HG02840 (cell line): Measurements from ENCODE around the gene CDC42EP4.
A peak's percentile ranks its signal among the peaks of the same experiment; 100 is the strongest.
"Not testable (repeated sequence)": the region's sequence is repeated elsewhere in the genome, so short reads cannot be mapped to it uniquely, and the experiment has no call there.

ENCODE experiments used
- ATAC-seq: cut with Tn5 transposase; IDR thresholded peaks from one replicate; pipeline ENCODE4 v1.9.1; 2021; ENCODE audit warnings: mild to moderate bottlenecking, moderate library complexity, moderate number of reproducible peaks; ENCODE audit not compliant: unreplicated experiment, low FRiP score

CDC42EP4 gene

DNA sequence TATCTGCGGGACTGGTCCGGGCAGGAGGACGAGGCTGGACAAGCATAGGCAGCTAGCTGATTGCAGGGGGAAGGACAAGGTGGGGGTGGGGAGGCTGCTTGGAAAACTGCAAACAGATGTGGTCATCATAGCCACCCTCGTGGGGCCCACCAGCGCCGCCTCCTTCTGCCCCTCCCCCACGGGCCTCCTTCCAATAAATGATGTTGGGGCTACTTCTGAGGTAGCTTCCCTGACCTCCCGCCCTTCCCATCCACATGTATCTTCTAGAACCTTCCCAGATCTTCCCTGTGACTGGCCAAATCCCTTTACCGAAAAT lies 12.3 kb upstream of the CDC42EP4 start:
- ATAC-seq = no peak

GRCh38 chr17:73323409-73324159 lies 11.8 kb upstream of the CDC42EP4 start:
- no peak for ATAC-seq

GRCh38 chr17:73320601-73321264 lies 8.9 kb upstream of the CDC42EP4 start:
- no peak for ATAC-seq

- no peak for ATAC-seq
Measured at GRCh38 chr17:73319766-73320165, 8.0 kb upstream of the CDC42EP4 start.

DNA sequence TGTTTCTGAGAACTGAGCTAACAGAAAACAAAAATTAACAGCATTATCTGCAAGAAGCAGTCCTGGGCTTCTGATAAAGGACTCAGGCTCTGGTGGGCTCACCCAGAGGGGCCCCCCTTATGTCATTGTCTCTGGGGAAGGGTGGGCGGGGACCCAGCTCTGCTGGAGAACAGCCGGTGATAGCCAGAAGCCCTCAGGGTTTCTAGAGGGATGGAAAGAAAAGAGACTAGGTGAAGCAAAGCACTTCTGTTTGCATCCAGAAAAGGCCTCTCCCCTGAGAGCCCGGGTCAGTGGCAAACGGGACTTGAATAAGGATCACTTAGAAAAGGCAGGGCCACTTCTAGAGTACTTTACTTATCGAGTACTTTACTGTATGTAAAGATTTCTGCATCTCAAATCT lies 7.0 kb upstream of the CDC42EP4 start:
- no peak for ATAC-seq

DNA sequence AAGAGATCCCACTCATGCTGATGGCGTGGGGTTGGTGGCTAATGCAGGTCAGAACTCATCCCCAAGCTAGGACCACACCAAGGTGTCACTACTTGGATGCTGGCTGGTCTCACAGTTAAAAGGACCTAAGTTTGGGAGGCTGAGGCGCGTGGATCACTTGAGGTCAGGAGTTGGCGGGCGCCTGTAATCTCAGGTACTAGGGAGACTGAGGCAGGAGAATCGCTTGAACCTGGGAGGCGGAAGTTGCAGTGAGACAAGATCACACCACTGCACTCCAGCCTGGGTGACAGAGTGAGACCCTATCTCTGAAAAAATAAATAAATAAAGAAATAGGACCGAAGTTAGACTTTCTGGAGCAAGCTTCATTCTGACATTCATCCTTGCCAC lies 6.6 kb upstream of the CDC42EP4 start:
- ATAC-seq = no peak

DNA sequence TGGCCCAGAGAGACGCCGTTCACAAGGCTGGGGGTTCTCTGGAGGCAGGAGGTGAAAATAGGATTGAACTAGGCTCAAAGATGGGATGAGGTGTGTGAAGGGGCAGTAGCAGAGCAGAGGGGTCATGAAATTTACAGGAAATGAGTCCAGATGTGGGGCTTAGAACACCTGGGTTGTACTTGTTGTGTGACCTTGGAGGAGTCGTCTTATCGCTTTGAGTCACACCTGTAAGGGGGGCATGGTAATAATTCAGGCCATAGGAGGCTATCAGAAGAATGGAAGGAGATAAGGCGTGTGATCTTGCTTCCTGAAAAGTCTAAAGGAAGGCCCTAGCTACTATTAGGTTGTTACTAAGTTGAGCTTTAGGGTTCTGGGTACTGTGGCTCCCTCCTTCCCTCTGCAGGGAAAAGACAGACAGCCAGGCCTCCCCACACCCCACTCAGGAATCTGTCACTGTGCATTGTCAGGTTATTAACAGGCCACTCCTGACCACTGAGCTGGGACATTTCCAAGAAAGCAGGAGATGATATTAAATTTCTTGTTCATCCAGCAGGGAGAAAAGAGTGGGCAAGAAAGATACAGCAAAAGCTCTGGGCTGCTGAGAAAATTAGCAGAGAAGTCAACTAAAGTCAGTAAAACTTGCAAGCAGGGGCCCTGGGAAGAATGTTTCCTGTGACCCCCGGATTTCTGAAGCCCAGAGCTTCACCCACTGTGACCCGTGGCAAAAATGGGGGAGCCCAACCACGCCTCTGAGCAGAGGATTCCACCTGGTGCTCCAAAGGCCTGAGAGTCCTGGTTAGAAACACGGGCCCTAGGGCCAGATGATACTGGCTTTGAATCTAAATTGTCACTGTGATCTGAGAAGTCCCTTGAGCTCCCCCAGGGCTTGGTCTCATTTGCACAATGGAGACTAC lies 6.0 kb upstream of the CDC42EP4 start:
- no peak for ATAC-seq

DNA sequence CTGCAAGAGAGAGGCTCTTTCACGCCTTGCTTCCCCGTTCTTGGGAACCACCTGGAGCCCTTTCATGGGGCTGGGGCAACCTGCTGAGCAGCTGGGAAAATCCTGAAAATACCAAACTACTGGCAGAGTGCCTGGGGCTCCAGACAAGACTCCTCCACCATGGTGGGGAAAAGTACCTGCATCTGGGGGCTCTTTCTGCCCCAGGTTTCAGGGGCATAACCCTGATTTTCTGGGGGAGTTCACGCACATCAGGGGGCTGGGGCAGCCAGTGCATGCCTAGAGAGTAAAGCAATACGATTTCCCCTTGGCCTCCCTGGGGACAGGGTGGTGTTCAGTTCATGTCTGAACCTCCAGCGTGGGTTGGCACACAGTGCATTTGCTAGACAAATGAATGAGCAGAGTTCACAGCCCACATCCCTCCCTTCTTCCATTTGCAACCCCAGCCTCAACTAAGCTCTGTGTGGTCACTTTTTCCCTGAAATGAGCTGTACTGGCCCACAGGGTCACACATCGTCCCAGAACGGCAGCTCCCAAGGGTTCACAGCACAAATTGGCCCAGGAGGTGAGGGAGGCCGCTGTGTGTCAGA lies 5.2 kb upstream of the CDC42EP4 start:
- ATAC-seq = no peak

DNA sequence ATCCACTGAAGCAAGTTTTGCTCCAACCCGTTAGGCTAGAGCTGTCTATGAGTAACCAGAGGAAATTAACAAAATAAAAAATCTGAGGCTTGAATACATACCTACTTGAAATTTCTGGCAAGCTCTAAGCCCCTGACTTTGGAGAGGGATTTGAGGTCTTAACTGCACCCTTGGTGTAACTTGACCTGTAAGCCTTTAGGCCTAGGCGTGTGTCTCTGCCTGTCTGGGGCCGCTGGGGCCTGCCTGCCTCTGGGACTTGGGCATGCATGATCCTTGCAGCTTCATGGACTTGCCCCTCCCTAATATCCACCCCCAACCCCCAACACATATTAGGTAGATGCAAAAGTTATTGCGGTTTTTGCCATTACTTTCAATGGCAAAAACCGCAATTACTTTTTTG lies 3.7 kb upstream of the CDC42EP4 start:
- no peak for ATAC-seq

DNA sequence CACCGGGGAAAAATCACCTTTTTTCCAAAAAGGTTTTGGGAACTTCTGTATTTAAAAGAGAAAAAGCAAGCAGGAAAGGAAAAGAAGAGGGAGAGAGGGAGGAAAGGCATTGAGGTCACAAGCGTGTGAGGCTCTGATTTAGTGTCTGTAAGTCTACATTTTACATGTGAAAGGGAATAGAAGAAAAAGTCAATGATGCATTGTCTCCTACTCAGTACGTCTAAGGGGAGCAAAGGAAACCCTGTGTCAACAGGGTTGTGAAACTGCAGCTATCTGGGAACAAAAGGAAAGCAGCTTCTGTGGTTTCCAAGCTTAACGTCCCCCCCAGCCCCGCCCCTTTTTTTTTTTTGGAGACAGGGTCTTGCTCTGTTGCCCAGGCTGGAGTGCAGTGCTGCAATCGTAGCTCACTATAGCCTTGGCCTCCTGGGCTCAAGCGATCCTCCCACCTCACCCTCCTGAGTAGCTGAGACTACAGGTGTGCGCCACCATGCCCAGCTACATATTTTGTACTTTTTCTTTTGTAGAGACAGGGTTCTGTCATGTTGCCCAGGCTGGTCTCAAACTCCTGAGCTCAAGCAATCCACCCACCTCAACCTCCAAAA lies 1.8 kb upstream of the CDC42EP4 start:
- ATAC-seq = no peak

- ATAC-seq = not testable (repeated sequence)
Measured at GRCh38 chr17:73312887-73313286, 1.1 kb upstream of the CDC42EP4 start.

- ATAC-seq = peak; percentile 18
Measured at GRCh38 chr17:73311428-73311780, 397 bp downstream of the CDC42EP4 start.

DNA sequence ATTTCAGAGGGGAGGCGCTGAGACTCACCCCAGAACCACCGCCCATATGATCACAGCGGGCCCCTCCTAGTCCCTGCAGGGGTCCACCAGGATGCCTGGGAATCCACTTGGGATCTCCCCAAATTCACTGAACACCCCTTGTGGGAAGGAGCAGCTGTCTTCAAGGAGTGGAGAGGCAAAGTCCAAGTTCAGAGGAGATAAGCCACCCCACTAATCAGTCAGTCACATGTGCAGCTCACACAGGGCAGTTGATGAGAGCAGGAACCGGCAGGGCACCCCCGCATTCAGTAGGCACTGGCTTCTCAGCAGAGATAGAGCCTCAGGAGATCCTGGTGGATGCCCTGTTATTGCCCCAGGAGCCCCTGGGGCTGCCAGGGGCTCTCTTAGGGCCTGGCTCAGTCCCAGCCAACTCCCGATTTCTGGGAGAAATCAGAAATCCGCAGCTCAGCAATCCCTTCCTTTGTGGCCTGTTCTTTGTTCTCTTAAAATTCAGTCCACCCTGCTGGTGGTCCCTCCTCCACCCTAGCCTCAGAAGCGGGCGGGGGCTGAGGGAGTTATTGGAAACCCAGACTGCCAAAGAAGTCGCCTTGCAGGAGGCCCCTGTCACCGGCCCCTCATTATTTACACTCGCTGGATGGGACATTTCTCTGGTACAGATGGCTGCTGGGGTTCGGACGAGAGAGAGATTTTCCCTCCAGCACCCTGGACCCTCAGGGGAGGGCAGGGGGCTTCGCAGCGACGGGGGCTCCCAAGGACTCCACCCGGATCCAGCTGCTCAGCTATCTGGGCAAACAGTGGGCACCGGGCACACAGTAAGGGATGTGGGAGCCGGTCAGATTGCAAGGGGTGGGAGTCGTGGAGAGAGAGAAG lies 1.8 kb downstream of the CDC42EP4 start:
- no peak for ATAC-seq

- ATAC-seq = not testable (repeated sequence)
Measured at GRCh38 chr17:73308959-73309358, 2.8 kb downstream of the CDC42EP4 start.

DNA sequence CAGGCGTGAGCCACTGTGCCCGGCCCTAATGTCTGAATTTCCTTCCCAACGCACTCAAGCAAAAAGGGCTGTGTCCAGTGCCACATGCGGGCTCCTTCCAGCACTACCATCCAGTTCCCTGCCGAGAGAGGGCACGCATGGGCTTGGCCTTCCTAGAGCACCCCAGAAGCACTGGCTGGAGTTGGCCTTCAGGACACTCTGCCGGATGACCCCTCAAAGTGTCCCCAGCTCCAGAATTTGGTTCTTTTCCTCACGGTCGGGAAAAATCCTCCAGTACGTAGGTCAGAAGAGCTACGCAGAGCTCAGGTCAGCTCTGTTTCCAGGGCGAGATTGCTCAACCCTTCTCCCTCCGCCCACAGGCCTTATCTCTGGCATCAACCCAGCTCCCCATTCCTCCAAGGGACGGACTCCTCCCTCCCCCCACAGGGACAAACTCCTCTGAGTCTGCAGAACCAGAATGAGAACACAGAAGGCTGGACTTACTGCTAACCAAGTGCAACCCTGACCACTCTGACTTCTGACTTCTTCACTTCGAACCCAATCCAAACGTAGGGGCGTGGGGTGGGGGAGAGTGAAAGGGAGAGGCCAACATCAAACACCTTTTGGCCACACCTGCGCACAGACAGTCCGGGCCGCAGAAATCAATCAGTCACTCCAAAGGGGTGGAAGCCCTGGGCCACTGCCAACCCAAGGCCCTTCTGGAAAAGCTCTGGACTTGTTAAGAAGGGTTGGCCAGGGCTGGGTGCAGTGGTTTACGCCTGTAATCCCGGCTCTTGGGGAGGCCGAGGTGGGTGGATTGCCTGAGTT lies 3.6 kb downstream of the CDC42EP4 start:
- no peak for ATAC-seq

DNA sequence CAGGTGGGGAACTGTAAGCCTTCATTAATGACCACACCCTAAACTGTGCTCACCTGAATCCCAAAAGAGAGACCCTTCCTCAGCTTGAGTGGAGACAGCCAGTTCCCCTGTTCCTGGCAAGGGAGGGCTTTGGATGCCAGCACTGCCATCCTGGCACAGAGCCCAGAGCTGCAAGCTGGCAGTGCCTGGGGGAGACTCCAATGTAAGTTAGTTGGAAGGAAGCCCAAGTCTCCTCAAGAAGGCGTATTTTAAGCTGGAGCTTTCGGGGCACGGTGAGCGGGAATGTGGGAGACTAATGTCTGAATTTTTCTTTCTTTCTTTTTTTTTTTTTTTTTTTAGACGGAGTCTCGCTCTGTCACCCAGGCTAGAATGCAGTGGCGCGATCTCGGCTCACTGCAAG lies 4.7 kb downstream of the CDC42EP4 start:
- no peak for ATAC-seq

DNA sequence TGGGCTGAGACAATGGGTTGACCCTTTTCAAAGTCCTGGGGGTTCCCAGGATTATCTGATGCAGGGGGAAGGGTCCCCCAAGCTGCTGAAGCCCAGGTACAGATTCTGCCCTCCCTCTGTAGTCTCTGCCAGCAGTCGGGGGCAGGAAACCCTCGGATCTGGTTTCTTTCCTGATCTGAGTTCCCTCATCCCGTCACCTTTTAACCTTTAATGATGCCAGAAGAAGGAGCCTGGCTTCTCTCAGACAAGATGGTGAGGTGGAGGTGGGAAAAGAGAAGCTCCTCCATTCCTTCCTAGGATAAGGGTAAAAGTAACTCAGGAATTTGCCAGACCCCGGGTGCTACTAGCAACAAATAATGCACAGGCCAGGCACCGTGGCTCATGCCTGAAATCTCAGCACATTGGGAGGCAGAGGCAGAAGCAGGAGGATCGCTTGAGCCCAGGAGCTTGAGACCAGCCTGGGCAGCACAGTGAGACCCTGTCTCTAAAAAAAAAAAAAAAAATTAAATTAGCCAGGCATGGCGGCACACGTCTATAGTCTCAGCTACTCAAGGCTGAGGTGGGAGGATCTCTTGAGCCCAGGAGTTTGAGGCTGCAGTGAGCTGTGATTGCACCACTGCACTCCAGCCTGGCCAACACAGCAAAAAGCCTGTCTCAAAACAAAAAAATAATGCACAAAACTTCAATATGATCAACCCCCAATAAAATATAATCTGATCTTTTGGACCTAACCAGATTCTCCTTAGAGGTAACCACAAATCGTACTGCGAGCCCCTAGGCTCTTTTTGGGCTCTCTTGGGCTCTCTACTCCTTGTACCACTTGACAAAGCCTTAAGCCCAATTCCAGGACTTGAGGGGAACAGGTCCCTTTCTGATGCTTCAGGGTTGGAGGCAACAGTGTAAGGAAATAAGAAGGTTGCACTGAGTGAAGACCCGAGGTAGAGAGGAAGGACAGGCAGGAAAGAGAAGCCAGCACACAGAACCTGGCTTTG lies 5.7 kb downstream of the CDC42EP4 start:
- no peak for ATAC-seq
